SKM-1 (cell line): ENCODE results near the gene RIT1.
"Not testable (repeated sequence)": the region's sequence is repeated elsewhere in the genome, so short reads cannot be mapped to it uniquely, and the experiment has no call there.

Experiments
- DNase-seq: peaks from one replicate; lab custom pipeline; 2025; ENCODE audit not compliant: unreplicated experiment; lab: John Stamatoyannopoulos, UW

The RIT1 gene

GRCh38 chr1:155895617-155896016, 15.5 kb downstream of the RIT1 start:
- not testable (repeated sequence) for DNase-seq

- DNase-seq: no peak
Observed at GRCh38 chr1:155893389-155894142, 17.6 kb downstream of the RIT1 start.

GRCh38 chr1:155892796-155893195, 18.4 kb downstream of the RIT1 start:
- DNase-seq: no peak

- DNase-seq: no peak
Observed at GRCh38 chr1:155890251-155890650, 20.9 kb downstream of the RIT1 start.

- DNase-seq: no peak
Observed at GRCh38 chr1:155889566-155889965, 21.6 kb downstream of the RIT1 start.

GRCh38 chr1:155888481-155888880, 22.7 kb downstream of the RIT1 start:
- no peak for DNase-seq

GRCh38 chr1:155884982-155885381, 26.2 kb downstream of the RIT1 start:
- no peak for DNase-seq

GRCh38 chr1:155884031-155884960, 26.9 kb downstream of the RIT1 start:
- no peak for DNase-seq

- DNase-seq: no peak
Observed at GRCh38 chr1:155882766-155883165, 28.4 kb downstream of the RIT1 start.

- no peak for DNase-seq
Observed at GRCh38 chr1:155882235-155882634, 28.9 kb downstream of the RIT1 start.

- no peak for DNase-seq
Observed at GRCh38 chr1:155880950-155881349, 30.2 kb downstream of the RIT1 start.

- DNase-seq: no peak
Observed at GRCh38 chr1:155880251-155880650, 30.9 kb downstream of the RIT1 start.

GRCh38 chr1:155877945-155878344, 33.2 kb downstream of the RIT1 start:
- DNase-seq: no peak

GRCh38 chr1:155873860-155874259, 37.3 kb downstream of the RIT1 start:
- no peak for DNase-seq

GRCh38 chr1:155872527-155872926, 38.6 kb downstream of the RIT1 start:
- no peak for DNase-seq

GRCh38 chr1:155871390-155871789, 39.8 kb downstream of the RIT1 start:
- no peak for DNase-seq

- DNase-seq: no peak
Observed at GRCh38 chr1:155867766-155868165, 43.4 kb downstream of the RIT1 start.

- no peak for DNase-seq
Observed at GRCh38 chr1:155864393-155864792, 46.8 kb downstream of the RIT1 start.

GRCh38 chr1:155861896-155862295, 49.3 kb downstream of the RIT1 start:
- DNase-seq: no peak

- DNase-seq: no peak
Observed at GRCh38 chr1:155860970-155861510, 50.1 kb downstream of the RIT1 start.

GRCh38 chr1:155859881-155860871, 51.0 kb downstream of the RIT1 start:
- DNase-seq: no peak
